Heart left ventricle (tissue), 13 donors: Measurements from ENCODE around the gene ZNF207.
"Not testable (repeated sequence)": the region's sequence is repeated elsewhere in the genome, so short reads cannot be mapped to it uniquely, and the experiment has no call there.

Experiments
- CTCF ChIP-seq, 12 donors: fragments of 200-600 bp; sonication (generic) in 4 of 12; IDR thresholded peaks; one replicate each; pipeline versions ENCODE4 v1.5.0 to v1.8.0; 2018 to 2022; ENCODE audit warnings: antibody characterized with exemption in 12 of 12, mild to moderate bottlenecking in 5 of 12
- POLR2A ChIP-seq, 2 donors: fragments of 450-650 bp; IDR thresholded peaks; one replicate each; pipeline ENCODE4 v1.6.1; 2017; ENCODE audit warnings: antibody characterized with exemption in 2 of 2, mild to moderate bottlenecking in 2 of 2, moderate library complexity in 2 of 2
- donor health status: ischemic (EF 13 %, LVEDD 7.1; RV severe dilation, severe dysfunction).
- donor health status: DM: no; HTN: yes; CAD: no.
- donor health status: DM: no; HTN: no; CAD: no.
- donor health status: ischemic (EF 25% LVEDD 6.9; RV normal size, moderate dysfunction).
- donor health status: ischemic (EF 25% LVEDD 5.7; RV mildly dilated, moderate dysfunction).
- donor health status: ischemic (EF 35%, LVEDD 5.7; RV mildly dilated, moderate dysfunction).
- donor health status: nonischemic (EF 11% LVEDD 7.7; RV severe dilation, severe dysfunction).
- donor health status: DM: yes; HTN: yes; CAD: no.
- donor health status: PGD.
- donor health status: ischemic (EF 29% LVEDD 5.4; RV normal size, mild dysfunction).
- donor health status: nonischemic (EF 23%, LVEDD 6.1; RV moderate dilation, normal function).

- not testable (repeated sequence) for TF ChIP-seq CTCF, POLR2A (IDR thresholded peaks at IDR 0.05)
Observed at GRCh38 chr17:32320080-32320479, 29.9 kb upstream of the ZNF207 start.
